AG04449 (cell line): ENCODE results near the gene RAP1GAP2.

Experiments used
- CTCF ChIA-PET: fragments of 350-600 bp; formaldehyde crosslinking; extraction: SDS; loops from one replicate; lab custom pipeline; 2021; ENCODE audit warnings: antibody characterized with exemption; lab: Yijun Ruan, JAX
- POLR2A ChIA-PET: fragments of 400-600, 350-600 bp; formaldehyde crosslinking; extraction: SDS; loops from one replicate; lab custom pipeline; 2020; ENCODE audit warnings: antibody characterized with exemption, inconsistent platforms; lab: Yijun Ruan, JAX
- DNase-seq: peaks from one replicate; pipeline ENCODE4 v3.0.0-alpha.2; 2010; ENCODE audit warnings: low read depth, low spot score
- H3K4me3 ChIP-seq: 2 replicates; pipeline ENCODE4 v1.5.1; 2011; ENCODE audit warnings: low read depth, mild to moderate bottlenecking, control low read depth, low read length
- CTCF ChIP-seq: IDR thresholded peaks from one replicate; pipeline ENCODE4 v1.5.1; 2011; ENCODE audit warnings: mild to moderate bottlenecking, moderate library complexity, low read length, control low read depth, inconsistent platforms; ENCODE audit not compliant: insufficient read depth; ENCODE audit errors: missing control alignments

RAP1GAP2 gene

GRCh38 chr17:3032258-3033247 lies 236.3 kb downstream of the RAP1GAP2 start:
- DNase-seq = no peak
- no peak overlapping the region for H3K4me3 ChIP-seq
- ChIA-PET CTCF (no interaction called here), POLR2A (no interaction called here)
- no peak for TF ChIP-seq CTCF

GRCh38 chr17:3033248-3033640 lies 237.0 kb downstream of the RAP1GAP2 start:
- CTCF ChIA-PET = no interaction called here
- no peak for DNase-seq
- no peak overlapping the region for H3K4me3 ChIP-seq
- POLR2A ChIA-PET = no interaction called here
- no peak for TF ChIP-seq CTCF

GRCh38 chr17:3033741-3034577 lies 237.7 kb downstream of the RAP1GAP2 start:
- no peak for DNase-seq
- CTCF ChIA-PET = no interaction called here
- no peak for TF ChIP-seq CTCF
- no peak overlapping the region for H3K4me3 ChIP-seq
- POLR2A ChIA-PET = no interaction called here

GRCh38 chr17:3034578-3034920 lies 238.3 kb downstream of the RAP1GAP2 start:
- CTCF ChIA-PET = no interaction called here
- DNase-seq = no peak
- H3K4me3 ChIP-seq = no peak overlapping the region
- TF ChIP-seq CTCF = no peak
- POLR2A ChIA-PET = no interaction called here

- no peak overlapping the region for H3K4me3 ChIP-seq
- no peak for TF ChIP-seq CTCF
- POLR2A ChIA-PET = no interaction called here
- DNase-seq = no peak
- CTCF ChIA-PET = no interaction called here
Measured at GRCh38 chr17:3035256-3035967, 239.2 kb downstream of the RAP1GAP2 start.
